K562 (cell line): Measurements from ENCODE around the gene LMOD1. TPM values are rescaled to one million over a fixed set of nuclear protein-coding genes. Genes with fewer than 3 reads are reported as not detected.

Experiments
- ARNT ChIP-seq, 2 experiments: fragments of 450-650 bp; IDR thresholded peaks; 2 replicates each; pipeline ENCODE4 v1.6.1; 2016; ENCODE audit warnings: mild to moderate bottlenecking in 1 of 2
- BCOR ChIP-seq: fragments of 450-650 bp; IDR thresholded peaks from 2 replicates; pipeline ENCODE4 v1.6.1; 2016
- DEAF1 ChIP-seq: fragments of 450-650 bp; formaldehyde crosslinking; IDR thresholded peaks from 2 replicates; pipeline ENCODE4 v1.4.0; 2020; ENCODE audit warnings: mild to moderate bottlenecking, moderate library complexity
- EP400 ChIP-seq: fragments of 450-650 bp; IDR thresholded peaks from 2 replicates; pipeline ENCODE4 v1.6.1; 2017; ENCODE audit warnings: antibody characterized with exemption, mild to moderate bottlenecking, moderate library complexity
- ETS1 ChIP-seq: conservative IDR thresholded peaks from 2 replicates; pipeline ENCODE4 v1.6.1; 2011; ENCODE audit warnings: low read depth, mild to moderate bottlenecking, low read length; ENCODE audit not compliant: control insufficient read depth
- ETS2 ChIP-seq: IDR thresholded peaks from 2 replicates; pipeline ENCODE4 v1.6.1; 2016; ENCODE audit warnings: borderline replicate concordance, missing genetic modification characterization, mild to moderate bottlenecking, moderate library complexity, missing compliant biosample characterization; ENCODE audit not compliant: poor library complexity, severe bottlenecking
- FOSL1 ChIP-seq: fragments of 200-800 bp; sonication (Bioruptor generic); conservative IDR thresholded peaks from 2 replicates; pipeline ENCODE4 v1.6.1; 2016; ENCODE audit warnings: missing genetic modification characterization, missing compliant biosample characterization
- HINFP ChIP-seq: fragments of 450-650 bp; conservative IDR thresholded peaks from 2 replicates; pipeline ENCODE4 v1.6.1; 2016; ENCODE audit warnings: missing genetic modification characterization, low read depth, mild to moderate bottlenecking, control low read depth, missing compliant biosample characterization
- IRF1 ChIP-seq: sonication (generic); formaldehyde crosslinking; IDR thresholded peaks from 2 replicates; pipeline ENCODE4 v1.8.0; 2022; ENCODE audit warnings: missing genetic modification reagents, mild to moderate bottlenecking, borderline replicate concordance
- MAFF ChIP-seq: IDR thresholded peaks from 2 replicates; pipeline ENCODE4 v1.6.1; 2012; ENCODE audit warnings: low read length, improper control_type of control experiment
- MCM7 ChIP-seq, 2 experiments: fragments of 450-650 bp; IDR thresholded peaks; 2 replicates each; pipeline ENCODE4 v1.6.1; 2016 to 2018
- NCOR1 ChIP-seq: fragments of 450-650 bp; IDR thresholded peaks from 2 replicates; pipeline ENCODE4 v1.6.1; 2016; ENCODE audit warnings: mild to moderate bottlenecking, moderate library complexity
- NR0B1 ChIP-seq: fragments of 450-650 bp; IDR thresholded peaks from one replicate; pipeline ENCODE4 v1.6.1; 2018; ENCODE audit warnings: mild to moderate bottlenecking, moderate library complexity; ENCODE audit not compliant: partially characterized antibody
- NR1H2 ChIP-seq: sonication (generic); formaldehyde crosslinking; IDR thresholded peaks from 2 replicates; pipeline ENCODE4 v1.4.0; 2020; ENCODE audit warnings: mild to moderate bottlenecking, missing genetic modification reagents
- PHB2 ChIP-seq: fragments of 450-650 bp; IDR thresholded peaks from 2 replicates; pipeline ENCODE4 v1.6.1; 2017; ENCODE audit warnings: low read depth
- SMAD4 ChIP-seq: fragments of 250-450 bp; sonication (Bioruptor Pico); conservative IDR thresholded peaks from 2 replicates; pipeline ENCODE4 v1.8.0; 2021; ENCODE audit warnings: inconsistent platforms, mild to moderate bottlenecking, moderate library complexity
- SREBF1 ChIP-seq: fragments of 150-350 bp; IDR thresholded peaks from 2 replicates; pipeline ENCODE4 v1.6.1; 2014; ENCODE audit warnings: antibody characterized with exemption, low read depth, low read length, borderline replicate concordance
- SRF ChIP-seq, 2 experiments: fragments of 250-450, 450-650 bp in 1 of 2; sonication (Bioruptor Pico) in 1 of 2; sonication (generic) in 1 of 2; formaldehyde crosslinking; IDR thresholded peaks; 2 replicates each; pipeline versions ENCODE4 v1.5.0 to v1.5.1; 2020 to 2022; ENCODE audit warnings: mild to moderate bottlenecking in 1 of 2, missing genetic modification reagents in 1 of 2
- SUPT5H ChIP-seq: fragments of 450-650 bp; IDR thresholded peaks from 2 replicates; pipeline ENCODE4 v1.6.1; 2016
- ZBTB33 ChIP-seq: sonication (generic); formaldehyde crosslinking; IDR thresholded peaks from 2 replicates; pipeline ENCODE4 v1.8.1; 2023; ENCODE audit warnings: mild to moderate bottlenecking, missing genetic modification reagents
- ZFPM2 ChIP-seq: fragments of 250-450 bp; sonication (Bioruptor Pico); IDR thresholded peaks from 2 replicates; pipeline ENCODE4 v1.5.1; 2022; ENCODE audit warnings: mild to moderate bottlenecking
- polyA plus RNA-seq, 8 experiments: library from polyadenylated mRNA; depleted of rRNA in 4 of 8; stranded (reverse) in 5 of 8; unstranded in 3 of 8; fragments of >200 nt; fragmentation: Nextera tagmentation in 2 of 8; fragmentation: Illumina TruSeq in 1 of 8; extraction: Ambion mirVana in 2 of 8; extraction: Trizol in 1 of 8; gene quantifications; 2 replicates each; pipeline versions ENCODE4 v1.2.1 to v1.2.3, GENCODE V29; 2011 to 2014; ENCODE audit warnings: inconsistent platforms in 1 of 8, missing spikeins in 1 of 8
- total RNA-seq, 7 experiments: library from RNA; depleted of rRNA in 6 of 7; stranded (reverse); fragments of >200 nt in 6 of 7; fragmentation: Illumina TruSeq in 2 of 7; extraction: Trizol in 2 of 7; gene quantifications; 2 replicates each; pipeline versions ENCODE4 v1.2.1 to v1.2.3, GENCODE V29; 2011 to 2021; ENCODE audit warnings: low replicate concordance in 1 of 7

The LMOD1 gene
- total and polyA plus RNA-seq, 9 of the 15 experiments (the other 6 are each of a cell fraction or from before 2014, with no cell fraction given): 0.03 to 0.54 (median 0.38) TPM; not detected in 1

- 0 out of 2 replicates have a peak, but pooled peaks have one; percentile 10 for TF ChIP-seq DEAF1 (CRISPR knock-in tag)
- no peak for TF ChIP-seq NCOR1
- TF ChIP-seq FOSL1: no peak
- TF ChIP-seq ZFPM2 (CRISPR knock-in tag): 0 out of 2 replicates have a peak, but pooled peaks have one; percentile 13
- TF ChIP-seq HINFP (tag): no peak
- no peak for TF ChIP-seq MAFF
- 0 out of 2 replicates have a peak, but pooled peaks have one; percentile 15 for TF ChIP-seq IRF1 (CRISPR knock-in tag)
- TF ChIP-seq ZBTB33 (CRISPR knock-in tag): no peak
- TF ChIP-seq BCOR: peak; percentile 26; the same call in 1 of the 2 replicates
- no peak for TF ChIP-seq SREBF1
- TF ChIP-seq PHB2: no peak
- TF ChIP-seq NR1H2: no peak
- TF ChIP-seq ETS2 (tag): no peak
- no peak for TF ChIP-seq SMAD4 (CRISPR knock-in tag)
- no peak for TF ChIP-seq MCM7 (IDR thresholded peaks at IDR 0.05)
- TF ChIP-seq ARNT (IDR thresholded peaks at IDR 0.05): 0 out of 4 replicates have a peak, but pooled peaks of 1 of the 2 experiments have one; percentile 35
- no peak for TF ChIP-seq NR0B1
- no peak for TF ChIP-seq SRF (CRISPR knock-in tag; IDR thresholded peaks at IDR 0.05)
- no peak for TF ChIP-seq ETS1
- peak; percentile 82; the same call in 1 of the 2 replicates for TF ChIP-seq EP400
- no peak; the same call in 1 of the 2 replicates for TF ChIP-seq SUPT5H
Observed at GRCh38 chr1:201955729-201956143, 9.4 kb upstream of the LMOD1 start (continued).
